C4-2B (cell line): Measurements from ENCODE around the gene ARHGAP27.

Source experiments
- ZFX ChIP-seq: fragments of 450-650 bp; IDR thresholded peaks from 2 replicates; pipeline ENCODE4 v1.6.1; 2017
- TF ChIP-seq, protein P1 (sequence below): fragments of 450-650 bp; conservative IDR thresholded peaks from 2 replicates; pipeline ENCODE4 v1.5.1; 2017; ENCODE audit warnings: mild to moderate bottlenecking

DNA sequence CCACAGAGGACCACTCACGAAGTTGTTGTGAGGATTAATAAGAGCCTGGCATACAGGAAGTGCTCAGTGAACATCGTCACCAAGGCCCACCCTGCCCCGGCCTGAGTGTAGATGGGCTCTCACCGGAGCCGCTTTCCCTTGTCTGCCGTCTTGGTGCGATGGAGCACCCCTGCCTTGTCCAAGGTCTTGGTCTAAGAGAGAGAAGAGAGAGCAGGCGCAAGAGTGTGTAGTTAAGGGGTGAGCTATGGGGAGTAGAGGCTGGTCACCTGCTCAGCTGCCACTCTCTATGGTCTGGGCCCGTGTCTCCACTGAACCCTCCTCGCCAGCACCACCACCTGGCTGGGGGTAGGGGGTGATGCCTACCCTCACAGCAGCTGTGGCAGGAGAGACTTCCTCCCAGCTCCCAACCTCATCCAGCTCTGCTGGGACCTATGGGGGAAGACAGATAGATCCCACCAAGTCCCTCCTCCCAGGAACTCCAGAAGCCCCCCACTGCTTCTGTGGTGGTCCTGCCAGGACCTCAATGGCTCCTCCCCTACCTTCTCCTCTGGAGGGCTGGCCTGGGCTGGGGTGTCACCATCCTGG lies 28.7 kb downstream of the ARHGAP27 start:
- TF ChIP-seq, protein P1, sequence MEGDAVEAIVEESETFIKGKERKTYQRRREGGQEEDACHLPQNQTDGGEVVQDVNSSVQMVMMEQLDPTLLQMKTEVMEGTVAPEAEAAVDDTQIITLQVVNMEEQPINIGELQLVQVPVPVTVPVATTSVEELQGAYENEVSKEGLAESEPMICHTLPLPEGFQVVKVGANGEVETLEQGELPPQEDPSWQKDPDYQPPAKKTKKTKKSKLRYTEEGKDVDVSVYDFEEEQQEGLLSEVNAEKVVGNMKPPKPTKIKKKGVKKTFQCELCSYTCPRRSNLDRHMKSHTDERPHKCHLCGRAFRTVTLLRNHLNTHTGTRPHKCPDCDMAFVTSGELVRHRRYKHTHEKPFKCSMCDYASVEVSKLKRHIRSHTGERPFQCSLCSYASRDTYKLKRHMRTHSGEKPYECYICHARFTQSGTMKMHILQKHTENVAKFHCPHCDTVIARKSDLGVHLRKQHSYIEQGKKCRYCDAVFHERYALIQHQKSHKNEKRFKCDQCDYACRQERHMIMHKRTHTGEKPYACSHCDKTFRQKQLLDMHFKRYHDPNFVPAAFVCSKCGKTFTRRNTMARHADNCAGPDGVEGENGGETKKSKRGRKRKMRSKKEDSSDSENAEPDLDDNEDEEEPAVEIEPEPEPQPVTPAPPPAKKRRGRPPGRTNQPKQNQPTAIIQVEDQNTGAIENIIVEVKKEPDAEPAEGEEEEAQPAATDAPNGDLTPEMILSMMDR = no peak
- no peak for TF ChIP-seq ZFX
